MM.1S (cell line): ENCODE measurements around the gene HOXB3.

Experiments
- DNase-seq: peaks from one replicate; pipeline ENCODE4 v3.0.0-alpha.2; 2015
- H2AFZ ChIP-seq: fragments of 300-600 bp; sonication (generic); 2 replicates; pipeline ENCODE4 v1.6.0; 2016; ENCODE audit warnings: antibody characterized with exemption, low read length
- H3F3A ChIP-seq: fragments of 300-600 bp; sonication (generic); 2 replicates; pipeline ENCODE4 v1.6.1; 2016; ENCODE audit warnings: mild to moderate bottlenecking, antibody characterized with exemption, low read length, moderate library complexity, mixed read lengths; ENCODE audit not compliant: insufficient read depth
- H3K27ac ChIP-seq: fragments of 300-600 bp; sonication (generic); 2 replicates; pipeline ENCODE4 v1.5.1; 2016; ENCODE audit warnings: mild to moderate bottlenecking, low read length
- H3K27me3 ChIP-seq: fragments of 300-600 bp; sonication (generic); replicated peaks from 2 replicates; pipeline ENCODE4 v1.6.0; 2016; ENCODE audit warnings: low read length; ENCODE audit not compliant: insufficient read depth
- H3K36me3 ChIP-seq: fragments of 300-600 bp; sonication (generic); replicated peaks from 2 replicates; pipeline ENCODE4 v1.6.1; 2016; ENCODE audit warnings: mild to moderate bottlenecking, low read length, mixed read lengths; ENCODE audit not compliant: insufficient read depth
- H3K4me1 ChIP-seq: fragments of 300-600 bp; sonication (generic); 2 replicates; pipeline ENCODE4 v1.6.1; 2016; ENCODE audit warnings: low read length, mixed read lengths
- H3K4me2 ChIP-seq: fragments of 300-600 bp; sonication (generic); 2 replicates; pipeline ENCODE4 v1.6.0; 2016; ENCODE audit warnings: low read depth, low read length
- H3K4me3 ChIP-seq: fragments of 300-600 bp; sonication (generic); 2 replicates; pipeline ENCODE4 v1.5.1; 2016; ENCODE audit warnings: low read length, mixed read lengths
- H3K79me2 ChIP-seq: fragments of 300-600 bp; sonication (generic); 2 replicates; pipeline ENCODE4 v1.6.1; 2016; ENCODE audit warnings: mixed run types, low read length, mixed read lengths
- H3K9ac ChIP-seq: fragments of 300-600 bp; sonication (generic); 2 replicates; pipeline ENCODE4 v1.6.1; 2016; ENCODE audit warnings: low read length, mixed read lengths
- H3K9me2 ChIP-seq: fragments of 300-600 bp; sonication (generic); replicated peaks from 2 replicates; pipeline ENCODE4 v1.6.1; 2016; ENCODE audit warnings: mild to moderate bottlenecking, low read length, mixed read lengths; ENCODE audit not compliant: insufficient read depth
- H3K9me3 ChIP-seq: fragments of 300-600 bp; sonication (generic); replicated peaks from 2 replicates; pipeline ENCODE4 v1.6.1; 2016; ENCODE audit warnings: mild to moderate bottlenecking, low read length, mixed read lengths; ENCODE audit not compliant: insufficient read depth
- H4K20me1 ChIP-seq: fragments of 300-600 bp; sonication (generic); 2 replicates; pipeline ENCODE4 v1.6.1; 2016; ENCODE audit warnings: mild to moderate bottlenecking, low read length, moderate library complexity, mixed read lengths; ENCODE audit not compliant: insufficient read depth
- EZH2 ChIP-seq: fragments of 300-600 bp; sonication (generic); optimal IDR thresholded peaks from 2 replicates; pipeline ENCODE3; 2017; ENCODE audit warnings: low read depth, mild to moderate bottlenecking, antibody characterized with exemption, low read length, mixed read lengths
- EZH2phosphoT487 ChIP-seq: fragments of 300-600 bp; sonication (generic); IDR thresholded peaks from 2 replicates; pipeline ENCODE4 v1.6.1; 2018; ENCODE audit warnings: antibody characterized with exemption, low read length
- TF ChIP-seq, protein P1 (sequence below): fragments of 300-600 bp; sonication (generic); IDR thresholded peaks from 2 replicates; pipeline ENCODE4 v1.5.1; 2016; ENCODE audit warnings: antibody characterized with exemption, low read length, mixed read lengths

The HOXB3 gene

DNA sequence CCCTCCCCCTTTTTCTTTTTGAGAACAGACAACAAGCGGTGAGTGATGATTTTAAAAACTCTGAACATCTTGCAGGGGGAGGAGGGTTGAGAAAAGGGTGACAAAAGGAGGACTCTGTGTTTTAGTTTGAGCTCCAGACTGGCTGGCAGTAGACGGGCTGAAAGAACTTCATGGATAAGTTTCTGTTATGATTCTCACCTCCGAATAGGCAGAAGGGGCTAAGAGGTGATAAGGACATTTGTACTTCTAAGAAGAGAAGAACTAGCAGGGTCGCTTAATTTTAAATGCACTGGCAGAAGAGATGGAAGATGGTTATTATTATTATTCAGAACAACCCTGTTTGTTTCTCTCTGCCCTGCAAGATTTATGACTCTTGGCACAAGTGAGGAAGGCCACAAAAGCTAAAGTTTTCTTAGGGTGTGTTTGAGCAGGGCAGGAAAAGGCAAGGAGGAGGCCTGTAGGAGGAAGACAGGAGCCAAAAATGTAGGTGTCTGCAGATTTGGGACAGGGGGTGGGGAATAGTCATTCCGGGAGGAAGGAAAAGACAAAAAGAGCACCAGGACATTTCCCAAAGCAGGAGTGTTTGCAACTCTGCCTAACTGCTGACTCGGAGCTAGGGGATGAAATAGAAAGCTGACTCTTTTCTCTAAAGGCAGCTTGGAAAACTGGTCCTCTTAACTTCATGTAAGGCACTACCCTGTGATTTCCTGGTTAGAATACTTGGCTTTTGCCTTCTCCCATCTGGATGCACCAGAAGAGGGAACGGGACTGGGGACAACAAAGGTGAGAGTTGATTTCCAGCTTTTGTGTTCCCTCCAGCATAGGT, 33.3 kb downstream of the HOXB3 start:
- H3K79me2 ChIP-seq: no peaks in the 10 kb centered on the region
- DNase-seq: no peak
- no peak overlapping the region for H3K9ac ChIP-seq
- H3K27me3 ChIP-seq: no peaks in the 10 kb centered on the region
- no peak overlapping the region for H3K4me2 ChIP-seq
- H2AFZ ChIP-seq: no peak overlapping the region
- H3F3A ChIP-seq: no peaks in the 10 kb centered on the region
- H3K36me3 ChIP-seq: no peaks in the 10 kb centered on the region
- H3K9me3 ChIP-seq: no peaks in the 10 kb centered on the region
- H3K27ac ChIP-seq: no peak overlapping the region
- TF ChIP-seq EZH2phosphoT487 (no peak), EZH2 (no peak)
- TF ChIP-seq, protein P1, sequence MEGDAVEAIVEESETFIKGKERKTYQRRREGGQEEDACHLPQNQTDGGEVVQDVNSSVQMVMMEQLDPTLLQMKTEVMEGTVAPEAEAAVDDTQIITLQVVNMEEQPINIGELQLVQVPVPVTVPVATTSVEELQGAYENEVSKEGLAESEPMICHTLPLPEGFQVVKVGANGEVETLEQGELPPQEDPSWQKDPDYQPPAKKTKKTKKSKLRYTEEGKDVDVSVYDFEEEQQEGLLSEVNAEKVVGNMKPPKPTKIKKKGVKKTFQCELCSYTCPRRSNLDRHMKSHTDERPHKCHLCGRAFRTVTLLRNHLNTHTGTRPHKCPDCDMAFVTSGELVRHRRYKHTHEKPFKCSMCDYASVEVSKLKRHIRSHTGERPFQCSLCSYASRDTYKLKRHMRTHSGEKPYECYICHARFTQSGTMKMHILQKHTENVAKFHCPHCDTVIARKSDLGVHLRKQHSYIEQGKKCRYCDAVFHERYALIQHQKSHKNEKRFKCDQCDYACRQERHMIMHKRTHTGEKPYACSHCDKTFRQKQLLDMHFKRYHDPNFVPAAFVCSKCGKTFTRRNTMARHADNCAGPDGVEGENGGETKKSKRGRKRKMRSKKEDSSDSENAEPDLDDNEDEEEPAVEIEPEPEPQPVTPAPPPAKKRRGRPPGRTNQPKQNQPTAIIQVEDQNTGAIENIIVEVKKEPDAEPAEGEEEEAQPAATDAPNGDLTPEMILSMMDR: no peak
- no peaks in the 10 kb centered on the region for H4K20me1 ChIP-seq
- H3K4me3 ChIP-seq: no peak overlapping the region
- H3K9me2 ChIP-seq: no peaks in the 10 kb centered on the region
- H3K4me1 ChIP-seq: no peaks in the 10 kb centered on the region

DNA sequence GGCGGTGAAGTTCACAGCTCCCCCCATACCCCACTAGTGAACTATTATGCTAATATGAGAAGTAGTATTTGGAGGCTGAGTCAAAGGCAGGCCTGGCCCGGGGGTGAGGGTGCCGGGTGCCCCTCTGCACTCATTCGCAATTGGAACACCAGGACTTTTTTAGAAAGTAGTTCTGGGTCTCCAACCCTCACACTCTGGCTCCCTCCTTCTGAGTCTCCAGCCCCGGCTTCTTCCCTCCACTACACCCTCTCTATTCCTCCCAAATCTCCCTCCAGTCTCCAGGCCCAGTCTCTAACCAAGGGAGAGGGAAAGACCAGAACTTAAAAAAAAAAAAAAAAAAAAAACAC, 33.8 kb downstream of the HOXB3 start:
- H3K9me3 ChIP-seq: no peaks in the 10 kb centered on the region
- no peak for DNase-seq
- H3K36me3 ChIP-seq: no peaks in the 10 kb centered on the region
- no peak overlapping the region for H3K9ac ChIP-seq
- H3K9me2 ChIP-seq: no peaks in the 10 kb centered on the region
- H2AFZ ChIP-seq: no peak overlapping the region
- H3K4me2 ChIP-seq: no peak overlapping the region
- no peak overlapping the region for H3K27ac ChIP-seq
- H3K4me3 ChIP-seq: no peak overlapping the region
- H3K79me2 ChIP-seq: no peaks in the 10 kb centered on the region
- H3K4me1 ChIP-seq: no peaks in the 10 kb centered on the region
- H3F3A ChIP-seq: no peaks in the 10 kb centered on the region
- no peaks in the 10 kb centered on the region for H3K27me3 ChIP-seq
- TF ChIP-seq, protein P1: no peak
- TF ChIP-seq EZH2: no peak
- H4K20me1 ChIP-seq: no peaks in the 10 kb centered on the region

- Histone ChIP-seq H3K27ac (no peak overlapping the region), H3K9ac (no peak overlapping the region), H4K20me1 (no peaks in the 10 kb centered on the region), H3K4me2 (no peak overlapping the region), H3K9me3 (no peaks in the 10 kb centered on the region), H3K27me3 (no peaks in the 10 kb centered on the region), H2AFZ (no peak overlapping the region), H3K9me2 (no peaks in the 10 kb centered on the region), H3K4me1 (no peaks in the 10 kb centered on the region), H3F3A (no peaks in the 10 kb centered on the region), H3K4me3 (no peak overlapping the region), H3K36me3 (no peaks in the 10 kb centered on the region), H3K79me2 (no peaks in the 10 kb centered on the region)
- TF ChIP-seq EZH2phosphoT487 (no peak), EZH2 (no peak)
- TF ChIP-seq, protein P1: no peak
- no peak for DNase-seq
These were observed 34.5 kb downstream of the HOXB3 start for GRCh38 chr17:48555258-48556228.
